ENCODE results near the gene CEP41.
"Not testable (repeated sequence)": the region's sequence is repeated elsewhere in the genome, so short reads cannot be mapped to it uniquely, and the experiment has no call there.

Gene CEP41

DNA sequence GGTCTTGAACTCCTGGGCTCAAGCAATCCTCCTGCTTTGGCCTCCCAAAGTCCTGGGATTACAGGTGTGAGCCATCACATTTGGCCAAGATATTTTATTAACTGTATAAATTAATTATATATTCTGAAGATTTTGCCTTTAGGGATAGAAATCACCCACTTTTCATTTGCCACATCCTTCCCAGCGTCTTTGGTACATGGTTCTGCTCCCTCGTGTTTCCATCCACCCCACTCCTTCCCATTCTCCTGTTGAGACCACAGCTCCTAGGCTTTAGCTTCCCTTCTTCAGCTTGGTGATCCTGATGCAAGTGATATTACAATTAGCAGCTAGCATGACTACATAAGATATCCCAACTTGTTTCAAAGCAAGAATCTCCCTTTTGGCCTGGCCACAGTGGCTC lies 52.1 kb downstream of the CEP41 start:
- DNase-seq (ENCODE audit: low read depth in 2 of 3, low spot score in 1 of 3) = no peak

DNA sequence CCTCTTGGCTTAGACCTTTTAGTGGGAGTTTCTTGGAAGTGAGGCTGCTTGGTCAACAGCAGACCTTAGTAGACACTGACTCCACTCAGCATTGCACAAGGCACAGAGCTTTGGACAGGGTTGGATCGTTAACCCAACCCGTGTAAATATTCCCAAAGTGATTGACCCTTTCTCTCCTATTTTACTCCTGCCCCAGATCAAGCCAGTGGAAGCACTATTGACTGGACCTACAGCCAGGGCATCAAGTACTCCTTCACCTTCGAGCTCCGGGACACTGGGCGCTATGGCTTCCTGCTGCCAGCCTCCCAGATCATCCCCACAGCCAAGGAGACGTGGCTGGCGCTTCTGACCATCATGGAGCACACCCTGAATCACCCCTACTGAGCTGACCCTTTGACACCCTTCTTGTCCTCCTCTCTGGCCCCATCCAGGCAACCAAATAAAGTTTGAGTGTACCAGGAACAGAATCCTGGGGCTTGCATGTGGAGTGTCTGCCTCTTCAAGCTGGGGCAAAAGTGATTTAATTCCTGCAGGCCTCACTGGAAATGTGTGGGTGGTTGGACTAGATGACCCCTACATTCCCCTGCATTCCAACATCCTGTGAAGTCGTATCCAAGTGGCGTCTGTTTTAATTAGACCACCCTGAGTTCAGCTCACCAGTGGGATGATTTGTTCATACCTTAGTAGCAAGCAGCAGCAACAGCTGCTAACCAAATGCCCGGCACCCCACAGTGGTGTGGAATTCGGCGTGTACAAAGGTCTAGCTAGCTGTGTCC lies 53.0 kb downstream of the CEP41 start:
- no peak for DNase-seq (ENCODE audit: low read depth in 2 of 3, low spot score in 1 of 3)

GRCh38 chr7:130387306-130387627 lies 53.5 kb downstream of the CEP41 start:
- DNase-seq (ENCODE audit: low read depth in 2 of 3, low spot score in 1 of 3) = no peak

- DNase-seq (ENCODE audit: low read depth in 2 of 3, low spot score in 1 of 3) = no peak
Measured at GRCh38 chr7:130386876-130387275, 53.9 kb downstream of the CEP41 start.

GRCh38 chr7:130385600-130386066 lies 55.2 kb downstream of the CEP41 start:
- no peak for DNase-seq (ENCODE audit: low read depth in 2 of 3, low spot score in 1 of 3)

GRCh38 chr7:130384841-130385599 lies 55.8 kb downstream of the CEP41 start:
- DNase-seq (ENCODE audit: low read depth in 2 of 3, low spot score in 1 of 3) = no peak

GRCh38 chr7:130384371-130384801 lies 56.4 kb downstream of the CEP41 start:
- DNase-seq (ENCODE audit: low read depth in 2 of 3, low spot score in 1 of 3) = no peak

DNA sequence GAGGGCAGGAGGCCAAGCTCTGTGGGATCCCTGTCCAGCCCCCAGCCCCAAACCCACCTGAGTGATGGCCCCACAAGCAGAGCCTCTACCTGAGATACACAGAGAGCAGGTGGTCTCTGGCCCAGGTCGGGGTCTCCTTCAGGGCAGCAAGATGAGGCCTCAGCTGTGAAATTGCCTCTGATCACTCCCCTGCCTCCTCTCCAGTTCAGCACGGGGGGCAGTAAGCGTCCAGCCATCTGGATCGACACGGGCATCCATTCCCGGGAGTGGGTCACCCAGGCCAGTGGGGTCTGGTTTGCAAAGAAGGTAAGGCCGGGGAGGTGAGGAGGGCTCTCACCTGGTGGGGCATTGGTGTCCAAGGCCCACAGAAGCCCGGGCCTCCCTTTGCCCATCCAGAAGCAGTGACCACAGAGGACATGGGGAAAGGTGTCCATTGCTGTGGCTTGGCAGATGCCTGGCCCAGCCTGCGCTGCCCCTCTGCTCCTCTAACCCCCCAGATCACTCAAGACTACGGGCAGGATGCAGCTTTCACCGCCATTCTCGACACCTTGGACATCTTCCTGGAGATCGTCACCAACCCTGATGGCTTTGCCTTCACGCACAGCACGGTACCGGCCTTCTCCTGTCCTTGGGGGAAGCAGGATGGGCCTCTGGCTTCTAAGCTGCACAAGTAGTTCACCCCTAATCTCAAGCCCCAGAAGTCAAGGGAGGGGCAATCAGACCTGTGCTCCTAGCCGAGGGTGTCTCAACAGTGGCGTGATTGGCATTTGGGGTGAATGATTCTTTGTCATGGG lies 57.4 kb downstream of the CEP41 start:
- DNase-seq (ENCODE audit: low read depth in 2 of 3, low spot score in 1 of 3) = no peak

GRCh38 chr7:130381468-130382312 lies 59.1 kb downstream of the CEP41 start:
- no peak for DNase-seq (ENCODE audit: low read depth in 2 of 3, low spot score in 1 of 3)

GRCh38 chr7:130380861-130381455 lies 59.9 kb downstream of the CEP41 start:
- DNase-seq (ENCODE audit: low read depth in 2 of 3, low spot score in 1 of 3) = no peak

- no peak for DNase-seq (ENCODE audit: low read depth in 2 of 3, low spot score in 1 of 3)
Measured at GRCh38 chr7:130379921-130380860, 60.6 kb downstream of the CEP41 start, which contains the start of gene CPA1. Gene CPA1, plus strand, starts transcription at chr7:130380494. Its CDS starts 27 bp downstream, at chr7:130380521.

DNA sequence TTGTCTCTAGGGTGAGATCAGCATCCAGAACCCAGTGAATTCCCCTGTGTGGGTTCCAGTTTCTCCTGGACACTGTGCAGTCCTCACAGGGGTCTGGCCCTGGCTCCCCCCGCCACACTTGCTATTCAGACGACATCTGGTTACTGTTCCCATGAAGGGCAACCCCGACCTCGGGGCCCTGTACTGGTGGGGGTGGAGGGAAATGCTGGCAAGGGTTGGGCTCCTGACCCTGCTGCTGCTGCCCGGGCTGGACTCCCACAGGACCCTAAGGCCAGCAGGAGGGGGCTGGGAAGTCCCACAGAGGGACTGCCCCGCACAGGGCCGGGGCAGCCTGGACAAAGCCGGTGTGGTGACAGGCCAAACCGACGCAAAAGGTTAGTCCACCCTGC lies 61.3 kb downstream of the CEP41 start:
- no peak for DNase-seq (ENCODE audit: low read depth in 2 of 3, low spot score in 1 of 3)

DNA sequence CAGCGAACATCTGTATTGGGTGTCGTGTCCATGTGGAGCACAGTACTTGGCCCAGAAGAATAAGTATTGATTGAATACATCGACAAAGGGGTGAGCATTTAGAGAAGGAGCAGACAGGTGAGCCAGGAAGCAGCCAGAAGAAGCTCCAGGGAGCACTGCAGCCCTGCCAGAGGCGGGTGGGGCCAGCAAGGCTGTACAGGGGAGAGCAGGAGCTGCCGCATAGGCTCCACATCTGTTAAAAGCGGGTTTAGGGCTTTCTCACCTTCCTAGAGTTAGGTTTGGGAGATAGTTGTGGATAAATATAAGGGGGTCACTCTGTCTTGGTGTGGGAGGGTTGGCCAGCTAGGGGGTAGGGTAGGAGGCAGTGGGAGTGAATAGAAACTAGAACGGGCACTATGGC lies 61.8 kb downstream of the CEP41 start:
- no peak for DNase-seq (ENCODE audit: low read depth in 2 of 3, low spot score in 1 of 3)

DNA sequence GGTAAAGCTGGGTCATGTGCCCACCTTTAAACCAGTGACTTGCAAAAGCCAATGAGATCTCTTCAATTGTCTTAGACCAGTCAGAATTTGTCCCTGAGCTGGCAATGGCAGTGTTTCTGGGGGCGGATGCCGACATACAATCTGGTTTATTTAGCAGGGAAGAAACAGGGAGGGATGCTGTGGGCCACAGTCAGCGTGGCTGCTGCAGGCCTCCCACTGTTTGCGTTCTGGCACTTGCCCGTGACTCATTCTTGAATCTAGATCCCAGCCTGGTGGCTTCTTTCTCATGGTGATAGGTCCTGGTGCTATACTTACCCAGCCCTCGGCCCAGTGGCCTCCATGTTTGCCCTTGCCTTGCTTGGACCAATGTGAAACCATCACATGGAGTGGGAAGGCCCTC lies 63.6 kb downstream of the CEP41 start:
- DNase-seq (ENCODE audit: low read depth in 2 of 3, low spot score in 1 of 3) = no peak

- not testable (repeated sequence) for DNase-seq (ENCODE audit: low read depth in 2 of 3, low spot score in 1 of 3)
Measured at GRCh38 chr7:130376461-130376860, 64.4 kb downstream of the CEP41 start.

DNA sequence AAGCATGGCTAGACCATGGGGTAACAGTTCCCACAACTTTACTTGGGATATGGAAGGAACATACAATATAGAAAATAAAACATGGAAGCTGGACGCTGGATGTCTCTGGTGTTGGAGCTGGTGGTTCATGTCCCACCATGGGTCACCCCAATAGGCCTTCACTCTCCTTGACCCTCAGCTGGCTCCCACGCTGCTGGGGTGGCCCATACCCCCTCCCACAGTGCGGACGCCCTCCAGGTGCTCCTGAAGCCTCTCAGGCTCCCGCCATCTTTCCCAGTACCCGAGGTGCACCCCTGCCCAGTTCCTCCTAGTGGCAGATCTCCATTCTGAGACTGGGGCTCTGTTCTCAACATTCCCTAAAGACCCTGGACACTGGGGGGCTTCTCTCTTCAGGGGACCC lies 66.3 kb downstream of the CEP41 start:
- DNase-seq (ENCODE audit: low read depth in 2 of 3, low spot score in 1 of 3) = no peak

GRCh38 chr7:130372402-130373165 lies 68.2 kb downstream of the CEP41 start:
- DNase-seq (ENCODE audit: low read depth in 2 of 3, low spot score in 1 of 3) = no peak

DNA sequence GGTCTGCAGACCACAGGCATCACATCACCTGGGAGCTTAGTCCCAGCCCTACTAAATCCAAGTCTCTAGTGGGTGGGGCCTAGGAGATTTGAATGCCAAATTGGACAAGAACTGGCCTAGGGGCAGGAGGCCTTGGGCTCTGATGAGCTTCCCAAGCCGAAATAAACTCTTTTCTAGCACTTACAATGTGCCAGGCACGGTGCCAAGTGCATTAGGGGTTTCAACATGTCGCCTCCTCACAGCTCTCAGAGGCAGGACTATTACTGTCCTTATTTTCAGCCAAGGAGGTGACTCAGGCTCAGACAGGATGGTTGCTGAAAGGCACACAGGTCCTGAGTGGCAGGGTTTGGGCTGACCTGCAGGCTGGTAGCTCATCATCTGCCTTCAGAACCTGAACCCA lies 69.8 kb downstream of the CEP41 start:
- DNase-seq (ENCODE audit: low read depth in 2 of 3, low spot score in 1 of 3) = no peak
